Thoracic aorta (tissue), 2 donors: ENCODE measurements around the gene OTX1. TPM values are rescaled to one million over a fixed set of nuclear protein-coding genes. Genes with fewer than 3 reads are reported as not detected.

Experiments
- ATAC-seq: fragments of 150-250 bp; one replicate; pipeline ENCODE4 v1.8.0; 2017; ENCODE audit warnings: low read depth; ENCODE audit not compliant: insufficient number of reproducible peaks, low FRiP score
- DNase-seq: peaks from one replicate; pipeline ENCODE4 v3.0.0-alpha.2; 2020; ENCODE audit warnings: low spot score
- H3K27ac ChIP-seq, 2 donors: fragments of 200-600 bp; sonication (generic); 1 replicate in 1 of 2; 2 replicates in 1 of 2; pipeline ENCODE4 v1.5.1; 2016; ENCODE audit warnings: mild to moderate bottlenecking in 2 of 2, moderate library complexity in 2 of 2
- H3K27me3 ChIP-seq: fragments of 200-600 bp; sonication (generic); replicated peaks from 2 replicates; pipeline ENCODE4 v1.6.0; 2016; ENCODE audit warnings: mild to moderate bottlenecking; ENCODE audit not compliant: insufficient read depth
- H3K36me3 ChIP-seq: fragments of 200-600 bp; sonication (generic); one replicate; pipeline ENCODE4 v1.5.1; 2016
- H3K4me1 ChIP-seq, 2 donors: fragments of 200-600 bp; sonication (generic); 1 replicate in 1 of 2; 2 replicates in 1 of 2; pipeline versions ENCODE4 v1.5.1 to v1.6.0; 2016; ENCODE audit warnings: low read depth in 2 of 2, mild to moderate bottlenecking in 1 of 2; ENCODE audit not compliant: control insufficient read depth in 1 of 2
- H3K4me3 ChIP-seq: fragments of 200-600 bp; sonication (generic); 2 replicates; pipeline ENCODE4 v1.5.1; 2016; ENCODE audit warnings: mild to moderate bottlenecking
- H3K9me3 ChIP-seq: fragments of 200-600 bp; sonication (generic); 2 replicates; pipeline ENCODE4 v1.5.1; 2016
- total RNA-seq, 2 donors: library from RNA; depleted of rRNA; stranded (reverse); fragments of >200 nt; gene quantifications; one replicate each; pipeline versions ENCODE4 v1.1.0 to v1.2.3, GENCODE V29; 2016
- TF ChIP-seq, protein P1 (sequence below): fragments of 200-600 bp; sonication (generic); IDR thresholded peaks from one replicate; pipeline ENCODE4 v1.5.1; 2019; ENCODE audit warnings: antibody characterized with exemption

Gene OTX1
- total RNA-seq, 2 donors from 2014 or later = not detected

DNA sequence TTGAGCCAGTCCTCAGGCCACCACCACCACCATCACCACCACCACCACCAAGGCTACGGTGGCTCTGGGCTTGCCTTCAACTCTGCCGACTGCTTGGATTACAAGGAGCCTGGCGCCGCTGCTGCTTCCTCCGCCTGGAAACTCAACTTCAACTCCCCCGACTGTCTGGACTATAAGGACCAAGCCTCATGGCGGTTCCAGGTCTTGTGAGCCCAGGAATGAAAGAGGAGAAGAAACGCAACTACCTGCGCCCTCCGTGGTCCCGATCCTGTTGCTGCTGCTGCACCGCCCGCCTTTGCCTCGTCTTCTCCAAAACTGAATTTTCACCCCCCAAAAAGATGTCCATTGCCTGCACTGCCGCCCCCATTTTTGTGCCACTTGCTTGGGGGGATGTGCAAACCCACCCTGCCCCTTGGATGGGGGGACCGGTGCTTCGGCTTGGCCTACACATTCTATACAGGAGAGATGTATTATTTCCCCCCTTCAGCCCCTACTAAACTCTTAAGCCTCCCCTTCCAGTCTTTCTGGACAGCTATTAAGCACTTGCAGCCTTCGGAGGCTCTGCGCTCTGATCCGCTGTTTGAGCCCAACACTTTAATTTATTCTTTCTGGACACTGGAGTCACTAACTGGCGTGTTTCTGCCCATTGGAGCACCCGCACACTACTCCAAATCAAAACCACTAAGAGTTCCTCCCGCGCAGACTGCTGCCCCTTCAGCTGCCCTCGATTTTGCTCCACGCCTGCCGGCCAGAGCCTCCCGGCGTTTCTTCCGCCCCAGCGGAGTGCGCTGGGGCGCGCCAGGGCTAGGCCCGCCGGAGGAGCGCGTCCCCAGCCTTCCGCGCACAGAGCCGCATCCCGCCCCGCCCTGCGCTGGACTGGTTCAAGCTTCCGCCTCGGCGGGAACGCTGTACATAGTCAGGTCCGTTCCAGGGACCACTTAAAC is 5.7 kb downstream of the OTX1 start:
- peak overlapping the region; percentile 63 for H3K4me3 ChIP-seq
- no peaks in the 10 kb centered on the region for H3K9me3 ChIP-seq
- ATAC-seq (no peak), DNase-seq (no peak)
- TF ChIP-seq, protein P1, sequence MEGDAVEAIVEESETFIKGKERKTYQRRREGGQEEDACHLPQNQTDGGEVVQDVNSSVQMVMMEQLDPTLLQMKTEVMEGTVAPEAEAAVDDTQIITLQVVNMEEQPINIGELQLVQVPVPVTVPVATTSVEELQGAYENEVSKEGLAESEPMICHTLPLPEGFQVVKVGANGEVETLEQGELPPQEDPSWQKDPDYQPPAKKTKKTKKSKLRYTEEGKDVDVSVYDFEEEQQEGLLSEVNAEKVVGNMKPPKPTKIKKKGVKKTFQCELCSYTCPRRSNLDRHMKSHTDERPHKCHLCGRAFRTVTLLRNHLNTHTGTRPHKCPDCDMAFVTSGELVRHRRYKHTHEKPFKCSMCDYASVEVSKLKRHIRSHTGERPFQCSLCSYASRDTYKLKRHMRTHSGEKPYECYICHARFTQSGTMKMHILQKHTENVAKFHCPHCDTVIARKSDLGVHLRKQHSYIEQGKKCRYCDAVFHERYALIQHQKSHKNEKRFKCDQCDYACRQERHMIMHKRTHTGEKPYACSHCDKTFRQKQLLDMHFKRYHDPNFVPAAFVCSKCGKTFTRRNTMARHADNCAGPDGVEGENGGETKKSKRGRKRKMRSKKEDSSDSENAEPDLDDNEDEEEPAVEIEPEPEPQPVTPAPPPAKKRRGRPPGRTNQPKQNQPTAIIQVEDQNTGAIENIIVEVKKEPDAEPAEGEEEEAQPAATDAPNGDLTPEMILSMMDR = no peak
- no peaks in the 10 kb centered on the region for H3K36me3 ChIP-seq
- peaks cover 55% of the 10 kb centered on the region for H3K27me3 ChIP-seq
- H3K27ac ChIP-seq = no peak overlapping the region
- H3K4me1 ChIP-seq = peaks cover 27 to 51% of the 10 kb centered on the region in 2 donors

DNA sequence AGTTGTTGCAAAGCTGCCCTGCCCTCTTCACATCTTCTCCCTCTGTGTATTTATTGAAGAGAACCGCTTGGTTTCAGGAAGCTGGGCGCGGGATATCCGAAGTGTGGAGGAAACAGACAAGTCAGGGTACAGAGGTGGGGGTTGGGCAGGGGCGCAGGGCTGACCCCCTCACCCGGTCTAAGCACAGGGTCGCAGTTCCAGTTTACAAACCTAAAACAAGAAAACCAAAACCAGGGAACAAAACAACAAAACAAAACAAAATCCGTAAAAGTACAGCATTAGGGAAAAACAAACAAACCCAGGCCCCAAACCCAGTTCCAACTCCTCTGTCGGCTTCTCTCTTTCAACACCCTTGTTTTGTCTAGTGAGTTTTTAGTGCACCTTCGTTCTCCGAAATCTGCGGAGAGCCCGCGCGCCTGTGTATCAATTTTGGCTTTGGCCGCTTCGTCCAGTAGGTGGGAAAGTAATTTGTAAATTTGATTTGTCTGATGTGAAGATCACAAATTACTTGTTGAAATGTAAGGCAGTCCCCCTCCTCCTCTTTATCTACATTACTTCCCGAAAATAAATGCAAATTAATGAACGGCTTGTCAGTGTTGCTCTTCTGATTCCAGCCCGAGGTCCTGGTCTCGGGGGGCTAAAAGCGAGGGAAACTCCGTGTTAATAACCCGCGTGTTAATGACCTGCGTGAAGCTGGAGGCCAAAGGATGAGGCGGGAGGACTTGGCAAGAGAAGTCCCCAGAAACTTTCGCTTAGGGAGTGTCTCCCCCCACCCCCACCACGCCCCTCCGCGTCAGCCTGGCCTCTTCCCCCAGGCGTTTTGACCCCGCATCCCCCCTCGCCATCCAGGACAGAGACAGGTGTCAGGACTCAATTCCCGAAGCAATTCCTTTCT is 6.9 kb downstream of the OTX1 start:
- Histone ChIP-seq H3K9me3 (no peaks in the 10 kb centered on the region), H3K36me3 (no peaks in the 10 kb centered on the region), H3K4me1 (peaks cover 27 to 51% of the 10 kb centered on the region in 2 donors), H3K27ac (peak overlapping the region in 1 of 2 donors; percentile 17), H3K4me3 (peak overlapping the region; percentile 54), H3K27me3 (peaks cover 60% of the 10 kb centered on the region)
- ATAC-seq (no peak), DNase-seq (no peak)
- TF ChIP-seq, protein P1 = no peak

DNA sequence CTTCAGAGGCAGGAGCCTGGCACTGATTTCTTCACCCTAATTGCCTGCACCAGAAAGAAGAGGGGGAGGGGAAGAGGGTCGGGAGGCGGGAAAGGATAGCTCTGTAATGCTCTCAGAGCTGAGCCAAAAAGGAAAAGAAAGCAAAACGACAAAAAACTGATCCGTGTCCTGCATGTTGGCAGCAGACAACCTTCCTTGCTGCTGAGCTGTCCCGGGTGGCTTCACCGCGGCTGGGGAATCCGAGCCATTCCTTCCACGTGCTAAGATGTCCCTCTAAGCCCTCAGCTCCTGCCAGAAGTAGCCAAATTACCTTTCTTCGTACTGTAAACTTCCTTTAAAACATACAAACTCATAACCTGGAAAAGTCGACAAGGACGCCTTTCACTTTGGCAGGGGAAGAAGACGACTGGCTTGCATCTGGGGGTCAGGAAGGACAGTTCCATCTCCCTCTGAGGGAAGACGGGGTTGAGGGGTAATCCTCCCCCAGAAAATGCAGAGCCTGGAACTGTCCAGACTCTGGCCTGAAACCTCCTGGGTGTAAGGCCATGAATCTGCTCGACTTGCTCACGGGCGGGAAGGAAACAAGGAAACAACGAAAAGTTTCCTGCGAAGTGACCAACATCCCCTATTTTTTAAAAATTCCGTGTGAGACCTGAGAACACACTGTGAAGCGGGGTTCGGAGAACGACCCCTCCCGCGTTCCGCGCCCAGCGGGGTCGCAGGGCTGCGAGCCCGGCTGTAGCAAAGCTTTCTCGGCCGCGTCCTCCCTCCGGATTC is 7.7 kb downstream of the OTX1 start:
- DNase-seq = no peak
- no peak overlapping the region for H3K27ac ChIP-seq
- H3K4me3 ChIP-seq = peak overlapping the region; percentile 54
- peaks cover 53% of the 10 kb centered on the region for H3K27me3 ChIP-seq
- no peak for ATAC-seq
- H3K4me1 ChIP-seq = peaks cover 27 to 51% of the 10 kb centered on the region in 2 donors
- H3K9me3 ChIP-seq = no peaks in the 10 kb centered on the region
- no peaks in the 10 kb centered on the region for H3K36me3 ChIP-seq
- TF ChIP-seq, protein P1 = no peak

DNA sequence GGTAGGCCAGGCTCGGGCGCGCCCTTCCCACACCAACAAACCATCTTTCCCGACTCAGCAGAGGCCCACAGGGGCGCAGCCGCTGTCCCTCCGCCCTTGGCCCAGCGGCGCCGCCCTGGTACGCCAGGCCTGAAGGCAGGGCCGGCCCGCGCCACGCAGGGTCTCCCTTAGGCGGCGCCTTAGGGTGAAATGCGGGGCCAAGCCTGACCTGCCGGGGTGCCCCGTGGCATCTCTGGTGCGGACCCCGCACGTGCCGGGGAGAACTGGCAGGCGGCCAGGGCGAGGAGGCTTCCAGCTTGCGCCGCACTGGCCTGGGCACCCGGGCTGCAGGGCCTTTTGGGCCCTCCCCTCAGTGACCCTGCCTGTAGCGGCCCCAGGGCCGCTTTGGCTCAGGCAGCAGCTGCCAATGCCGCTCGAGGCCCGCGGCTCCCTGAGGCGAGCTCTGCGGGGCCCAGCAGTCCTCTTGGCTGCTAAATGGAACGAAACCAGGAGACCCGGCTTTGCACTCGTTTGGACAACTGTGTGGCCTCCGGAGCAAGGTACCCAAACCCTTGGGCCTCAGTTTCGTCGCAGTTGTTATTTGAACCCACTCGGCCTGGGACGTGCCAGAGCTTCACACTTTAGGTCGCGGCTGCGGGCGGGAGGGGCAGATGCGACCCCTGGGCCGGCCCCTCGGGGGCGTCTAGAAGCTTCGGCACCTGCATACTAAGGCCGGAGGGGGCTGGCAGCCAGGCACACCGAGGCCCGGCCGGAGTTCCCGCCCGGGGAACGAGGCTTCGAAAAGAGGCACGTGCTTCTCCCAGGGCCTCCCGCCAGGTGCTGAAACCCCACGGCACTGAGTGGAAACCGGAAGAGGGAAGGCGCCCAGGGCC is 8.5 kb downstream of the OTX1 start:
- H3K27me3 ChIP-seq = peaks cover 53% of the 10 kb centered on the region
- no peaks in the 10 kb centered on the region for H3K9me3 ChIP-seq
- peak overlapping the region; percentile 54 for H3K4me3 ChIP-seq
- H3K4me1 ChIP-seq = peaks cover 27 to 46% of the 10 kb centered on the region in 2 donors
- TF ChIP-seq, protein P1 = no peak
- DNase-seq (no peak), ATAC-seq (no peak)
- H3K36me3 ChIP-seq = no peaks in the 10 kb centered on the region
- peak overlapping the region in 1 of 2 donors; percentile 46 for H3K27ac ChIP-seq
